Breast epithelium (tissue), 4 donors: ENCODE results near the gene ZNF473. TPM values are rescaled to one million over a fixed set of nuclear protein-coding genes. Genes with fewer than 3 reads are reported as not detected.

Source experiments
- DNase-seq, 2 donors: peaks; one replicate each; pipeline ENCODE4 v3.0.0-alpha.2; 2019; ENCODE audit warnings: low spot score in 2 of 2
- H3K27ac ChIP-seq, 2 donors: fragments of 200-600 bp; sonication (generic) in 1 of 2; one replicate each; pipeline ENCODE4 v1.5.1; 2016 to 2019; ENCODE audit warnings: mild to moderate bottlenecking in 1 of 2
- H3K27me3 ChIP-seq, 2 donors: fragments of 200-600 bp; sonication (generic) in 1 of 2; one replicate each; pipeline versions ENCODE4 v1.5.1 to v1.6.0; 2017 to 2019; ENCODE audit warnings: control low read depth in 1 of 2, mild to moderate bottlenecking in 1 of 2
- H3K36me3 ChIP-seq: fragments of 200-600 bp; one replicate; pipeline ENCODE4 v1.5.1; 2019
- H3K4me1 ChIP-seq, 2 donors: fragments of 200-600 bp; sonication (generic); one replicate each; pipeline ENCODE4 v1.5.1; 2016 to 2019; ENCODE audit warnings: control low read depth in 1 of 2
- H3K4me3 ChIP-seq, 3 donors: fragments of 200-600 bp; sonication (generic); 1 replicate in 2 of 3; 2 replicates in 1 of 3; pipeline ENCODE4 v1.5.1; 2016 to 2019; ENCODE audit warnings: mild to moderate bottlenecking in 3 of 3, moderate library complexity in 2 of 3
- H3K9me3 ChIP-seq, 2 donors: fragments of 200-600 bp; sonication (generic) in 1 of 2; one replicate each; pipeline ENCODE4 v1.5.1; 2016 to 2019; ENCODE audit warnings: control low read depth in 1 of 2
- CTCF ChIP-seq, 3 donors: fragments of 450-650 bp; IDR thresholded peaks; one replicate each; pipeline ENCODE4 v1.5.1; 2016 to 2017; ENCODE audit warnings: antibody characterized with exemption in 3 of 3, mild to moderate bottlenecking in 3 of 3, moderate library complexity in 3 of 3
- POLR2A ChIP-seq: fragments of 450-650 bp; IDR thresholded peaks from one replicate; pipeline ENCODE4 v1.6.1; 2016; ENCODE audit warnings: antibody characterized with exemption, mild to moderate bottlenecking, moderate library complexity
- POLR2AphosphoS5 ChIP-seq, 3 donors: sonication (generic); formaldehyde crosslinking; IDR thresholded peaks; one replicate each; pipeline ENCODE4 v1.6.1; 2017; ENCODE audit warnings: antibody characterized with exemption in 3 of 3
- intact Hi-C: fragments of 100-400 bp; cut with DNase I; formaldehyde crosslinking; loops from one replicate; pipeline ENCODE4 v1.15.1; 2023; ENCODE audit warnings: low total_unique reads
- total RNA-seq, 3 donors: library from RNA; depleted of rRNA; stranded (reverse); fragments of >200 nt; gene quantifications; one replicate each; pipeline ENCODE4 v1.1.0, GENCODE V29; 2016

ZNF473 gene
- total RNA-seq, 3 donors from 2014 or later, result 7.8 to 15.5 (median 12.1) TPM

- no peak for DNase-seq
- no peaks in the 10 kb centered on the region for H3K27me3 ChIP-seq
- intact Hi-C loops, result no loop called here
- no peaks in the 10 kb centered on the region for H3K4me1 ChIP-seq
- no peak overlapping the region for H3K4me3 ChIP-seq
- peaks cover 6 to 13% of the 10 kb centered on the region in 2 donors for H3K9me3 ChIP-seq
- H3K36me3 ChIP-seq, result no peaks in the 10 kb centered on the region
- H3K27ac ChIP-seq, result no peak overlapping the region
- TF ChIP-seq CTCF (IDR thresholded peaks at IDR 0.05) (no peak), POLR2AphosphoS5 (IDR thresholded peaks at IDR 0.05) (no peak), POLR2A (no peak)
These were observed 27.3 kb downstream of the ZNF473 start for GRCh38 chr19:50053119-50053518.

GRCh38 chr19:50058425-50058824 is 32.6 kb downstream of the ZNF473 start:
- no peak overlapping the region for H3K27ac ChIP-seq
- H3K36me3 ChIP-seq, result no peaks in the 10 kb centered on the region
- H3K4me1 ChIP-seq, result no peaks in the 10 kb centered on the region
- no peaks in the 10 kb centered on the region for H3K27me3 ChIP-seq
- no peak overlapping the region for H3K4me3 ChIP-seq
- TF ChIP-seq POLR2A, result no peak
- TF ChIP-seq POLR2AphosphoS5 (IDR thresholded peaks at IDR 0.05), result no peak
- no peak for TF ChIP-seq CTCF (IDR thresholded peaks at IDR 0.05)
- intact Hi-C loops, result no loop called here
- peaks cover 22 to 27% of the 10 kb centered on the region in 2 donors for H3K9me3 ChIP-seq
- no peak for DNase-seq

- no peaks in the 10 kb centered on the region for H3K4me1 ChIP-seq
- no peaks in the 10 kb centered on the region for H3K36me3 ChIP-seq
- H3K27me3 ChIP-seq, result no peaks in the 10 kb centered on the region
- intact Hi-C loops, result no loop called here
- no peak for DNase-seq
- H3K27ac ChIP-seq, result no peak overlapping the region
- peaks cover 22 to 27% of the 10 kb centered on the region in 2 donors for H3K9me3 ChIP-seq
- no peak overlapping the region for H3K4me3 ChIP-seq
- TF ChIP-seq CTCF (IDR thresholded peaks at IDR 0.05) (no peak), POLR2A (no peak), POLR2AphosphoS5 (IDR thresholded peaks at IDR 0.05) (no peak)
These were observed 33.2 kb downstream of the ZNF473 start for GRCh38 chr19:50059045-50059444.

DNA sequence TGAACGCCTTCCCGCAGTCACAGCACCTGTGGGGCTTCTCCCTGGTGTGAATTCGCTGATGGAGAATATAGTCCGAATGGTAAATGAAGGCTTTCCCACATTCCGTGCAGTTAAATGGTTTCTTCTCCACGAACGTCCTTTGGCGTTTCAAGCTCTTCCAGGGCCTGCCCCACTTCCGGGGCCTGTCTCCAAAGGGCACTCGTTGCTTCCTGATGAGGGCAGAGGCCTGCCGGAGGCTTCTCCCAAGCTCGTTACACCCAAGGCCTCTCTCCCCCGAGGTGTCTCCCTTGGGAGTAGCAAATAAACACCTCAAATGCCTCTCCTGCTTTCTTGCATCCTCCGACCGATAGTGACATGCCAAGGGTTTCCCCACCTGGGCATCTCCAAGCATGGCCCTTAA is 34.3 kb downstream of the ZNF473 start:
- no peak overlapping the region for H3K27ac ChIP-seq
- no peak for DNase-seq
- peaks cover 22 to 27% of the 10 kb centered on the region in 2 donors for H3K9me3 ChIP-seq
- H3K27me3 ChIP-seq, result no peaks in the 10 kb centered on the region
- no peak overlapping the region for H3K4me3 ChIP-seq
- TF ChIP-seq CTCF (IDR thresholded peaks at IDR 0.05), result no peak
- TF ChIP-seq POLR2A, result no peak
- TF ChIP-seq POLR2AphosphoS5 (IDR thresholded peaks at IDR 0.05), result no peak
- no peaks in the 10 kb centered on the region for H3K36me3 ChIP-seq
- intact Hi-C loops, result no loop called here
- no peaks in the 10 kb centered on the region for H3K4me1 ChIP-seq

DNA sequence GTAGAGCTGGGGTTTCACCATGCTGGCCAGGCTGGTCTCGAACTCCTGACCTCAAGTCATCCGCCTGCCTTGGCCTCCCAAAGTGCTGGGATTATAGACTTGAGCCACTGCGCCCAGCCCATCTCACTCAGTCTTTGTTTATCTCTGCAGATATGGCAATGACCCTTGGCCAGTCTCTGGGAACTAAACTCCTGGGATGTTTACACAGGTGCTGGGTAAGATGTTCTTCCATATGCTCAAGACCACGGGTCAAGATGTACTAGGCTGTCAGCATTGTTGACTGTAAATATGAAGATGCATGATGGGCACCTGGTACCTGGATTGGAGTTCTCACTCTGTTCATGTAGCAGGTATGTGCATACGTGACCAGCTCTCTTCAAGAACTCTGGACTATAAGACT is 35.8 kb downstream of the ZNF473 start:
- DNase-seq, result no peak
- no peak for TF ChIP-seq POLR2AphosphoS5 (IDR thresholded peaks at IDR 0.05)
- no peak for TF ChIP-seq CTCF (IDR thresholded peaks at IDR 0.05)
- no peak for TF ChIP-seq POLR2A
- intact Hi-C loops, result no loop called here
- no peaks in the 10 kb centered on the region for H3K27me3 ChIP-seq
- no peak overlapping the region for H3K4me3 ChIP-seq
- no peaks in the 10 kb centered on the region for H3K36me3 ChIP-seq
- peaks cover 22 to 27% of the 10 kb centered on the region in 2 donors for H3K9me3 ChIP-seq
- H3K4me1 ChIP-seq, result no peaks in the 10 kb centered on the region
- no peak overlapping the region for H3K27ac ChIP-seq
